ENCODE results near the gene KCNH1.

KCNH1 gene

GRCh38 chr1:211099393-211099792, 34.6 kb downstream of the KCNH1 start:
- Histone ChIP-seq H3K4me1 (ENCODE audit: low read depth, poor library complexity, severe bottlenecking) (no peaks in the 10 kb centered on the region), H3K27ac (no peak overlapping the region), H3K36me3 (ENCODE audit: insufficient read depth) (no peaks in the 10 kb centered on the region), H3K79me2 (ENCODE audit: insufficient read depth, low read depth) (no peaks in the 10 kb centered on the region), H3K4me3 (IDR thresholded peaks at IDR 0.05; ENCODE audit: insufficient read depth, low read depth, low read length) (no peak overlapping the region), H3K9ac (no peak overlapping the region), H2AFZ (ENCODE audit: low read depth) (no peak overlapping the region), H3K4me2 (no peak overlapping the region), H4K20me1 (ENCODE audit: insufficient read depth) (no peaks in the 10 kb centered on the region), H3K27me3 (ENCODE audit: insufficient read depth, low read depth) (no peaks in the 10 kb centered on the region)
- no peak for TF ChIP-seq CTCF (conservative IDR thresholded peaks at IDR 0.05; ENCODE audit: low read depth, low read length)

GRCh38 chr1:211095381-211095780, 38.6 kb downstream of the KCNH1 start:
- no peak overlapping the region for H3K4me3 ChIP-seq (IDR thresholded peaks at IDR 0.05; ENCODE audit: insufficient read depth, low read depth, low read length)
- no peaks in the 10 kb centered on the region for H3K36me3 ChIP-seq (ENCODE audit: insufficient read depth)
- no peak overlapping the region for H3K27ac ChIP-seq
- no peaks in the 10 kb centered on the region for H4K20me1 ChIP-seq (ENCODE audit: insufficient read depth)
- no peak overlapping the region for H3K9ac ChIP-seq
- no peak overlapping the region for H2AFZ ChIP-seq (ENCODE audit: low read depth)
- H3K4me1 ChIP-seq (ENCODE audit: low read depth, poor library complexity, severe bottlenecking), result no peaks in the 10 kb centered on the region
- H3K27me3 ChIP-seq (ENCODE audit: insufficient read depth, low read depth), result no peaks in the 10 kb centered on the region
- no peak overlapping the region for H3K4me2 ChIP-seq
- no peaks in the 10 kb centered on the region for H3K79me2 ChIP-seq (ENCODE audit: insufficient read depth, low read depth)
- no peak for TF ChIP-seq CTCF (conservative IDR thresholded peaks at IDR 0.05; ENCODE audit: low read depth, low read length)

- no peaks in the 10 kb centered on the region for H3K36me3 ChIP-seq (ENCODE audit: insufficient read depth)
- H3K27ac ChIP-seq, result no peak overlapping the region
- H3K79me2 ChIP-seq (ENCODE audit: insufficient read depth, low read depth), result no peaks in the 10 kb centered on the region
- H3K4me2 ChIP-seq, result no peak overlapping the region
- H2AFZ ChIP-seq (ENCODE audit: low read depth), result no peak overlapping the region
- H3K9ac ChIP-seq, result no peak overlapping the region
- TF ChIP-seq CTCF (conservative IDR thresholded peaks at IDR 0.05; ENCODE audit: low read depth, low read length), result no peak
- H3K27me3 ChIP-seq (ENCODE audit: insufficient read depth, low read depth), result no peaks in the 10 kb centered on the region
- peaks cover 11% of the 10 kb centered on the region for H3K4me1 ChIP-seq (ENCODE audit: low read depth, poor library complexity, severe bottlenecking)
- no peak overlapping the region for H3K4me3 ChIP-seq (IDR thresholded peaks at IDR 0.05; ENCODE audit: insufficient read depth, low read depth, low read length)
- no peaks in the 10 kb centered on the region for H4K20me1 ChIP-seq (ENCODE audit: insufficient read depth)
Observed at GRCh38 chr1:211092955-211093354, 41.0 kb downstream of the KCNH1 start.

GRCh38 chr1:211091867-211092266, 42.1 kb downstream of the KCNH1 start:
- no peak overlapping the region for H2AFZ ChIP-seq (ENCODE audit: low read depth)
- peaks cover 11% of the 10 kb centered on the region for H3K4me1 ChIP-seq (ENCODE audit: low read depth, poor library complexity, severe bottlenecking)
- H3K4me2 ChIP-seq, result no peak overlapping the region
- no peaks in the 10 kb centered on the region for H3K27me3 ChIP-seq (ENCODE audit: insufficient read depth, low read depth)
- no peaks in the 10 kb centered on the region for H3K36me3 ChIP-seq (ENCODE audit: insufficient read depth)
- no peaks in the 10 kb centered on the region for H3K79me2 ChIP-seq (ENCODE audit: insufficient read depth, low read depth)
- no peak overlapping the region for H3K27ac ChIP-seq
- no peak for TF ChIP-seq CTCF (conservative IDR thresholded peaks at IDR 0.05; ENCODE audit: low read depth, low read length)
- H3K9ac ChIP-seq, result no peak overlapping the region
- H4K20me1 ChIP-seq (ENCODE audit: insufficient read depth), result no peaks in the 10 kb centered on the region
- no peak overlapping the region for H3K4me3 ChIP-seq (IDR thresholded peaks at IDR 0.05; ENCODE audit: insufficient read depth, low read depth, low read length)
